NCI-H345 treated with DMSO at 0.1 percent for 48 hours (cell line): ENCODE results near the gene F2RL2.
"Not testable (repeated sequence)": the region's sequence is repeated elsewhere in the genome, so short reads cannot be mapped to it uniquely, and the experiment has no call there.

Experiments
- DNase-seq: peaks from one replicate; lab custom pipeline; 2025; ENCODE audit not compliant: unreplicated experiment; lab: John Stamatoyannopoulos, UW

F2RL2 gene

GRCh38 chr5:76625087-76625815 lies 2.0 kb upstream of the F2RL2 start:
- DNase-seq = no peak

- DNase-seq = no peak
Observed at GRCh38 chr5:76622076-76622475, 1.1 kb downstream of the F2RL2 start.

- no peak for DNase-seq
Observed at GRCh38 chr5:76620166-76620565, 3.0 kb downstream of the F2RL2 start.

GRCh38 chr5:76617675-76618074 lies 5.5 kb downstream of the F2RL2 start:
- no peak for DNase-seq

DNA sequence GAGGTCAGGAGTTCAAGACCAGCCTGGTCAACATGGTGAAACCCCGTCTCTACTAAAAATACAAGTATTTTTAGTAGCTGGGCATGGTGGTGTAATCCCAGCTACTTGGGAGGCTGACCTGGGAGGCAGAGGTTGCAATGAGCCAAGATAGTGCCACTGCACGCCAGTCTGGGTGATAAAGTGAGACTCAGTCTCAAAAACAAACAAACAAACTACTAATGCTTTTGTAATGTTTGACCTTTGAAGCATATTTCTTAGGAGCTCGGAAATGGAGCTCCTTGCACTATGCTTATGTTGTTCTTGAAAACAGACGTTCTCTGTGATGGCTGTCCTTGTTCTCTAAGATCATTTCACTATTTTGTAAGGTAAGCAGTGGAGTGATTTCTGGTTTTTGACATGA lies 6.0 kb downstream of the F2RL2 start:
- DNase-seq = no peak

GRCh38 chr5:76616206-76616605 lies 7.0 kb downstream of the F2RL2 start:
- no peak for DNase-seq

- no peak for DNase-seq
Observed at GRCh38 chr5:76615759-76616158, 7.4 kb downstream of the F2RL2 start.

DNA sequence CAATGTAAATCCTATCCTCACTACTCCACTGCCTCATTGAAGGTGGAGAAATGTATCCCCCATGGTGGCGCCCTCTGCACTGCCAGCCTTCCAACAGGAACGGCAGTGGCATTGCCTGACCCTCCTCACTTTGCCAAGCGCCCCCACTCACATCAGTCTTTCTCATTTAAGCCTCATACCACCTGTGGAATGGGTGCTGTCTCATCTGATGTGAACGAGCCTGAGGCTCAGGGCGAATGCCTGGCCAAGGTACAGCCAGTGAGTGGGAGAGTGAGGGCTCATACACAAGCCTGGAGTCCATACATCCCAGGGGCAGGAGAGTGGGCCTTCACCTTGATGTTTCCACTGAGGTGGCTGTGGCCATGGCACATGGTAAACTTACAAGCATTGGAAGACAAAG lies 10.3 kb downstream of the F2RL2 start:
- no peak for DNase-seq

DNA sequence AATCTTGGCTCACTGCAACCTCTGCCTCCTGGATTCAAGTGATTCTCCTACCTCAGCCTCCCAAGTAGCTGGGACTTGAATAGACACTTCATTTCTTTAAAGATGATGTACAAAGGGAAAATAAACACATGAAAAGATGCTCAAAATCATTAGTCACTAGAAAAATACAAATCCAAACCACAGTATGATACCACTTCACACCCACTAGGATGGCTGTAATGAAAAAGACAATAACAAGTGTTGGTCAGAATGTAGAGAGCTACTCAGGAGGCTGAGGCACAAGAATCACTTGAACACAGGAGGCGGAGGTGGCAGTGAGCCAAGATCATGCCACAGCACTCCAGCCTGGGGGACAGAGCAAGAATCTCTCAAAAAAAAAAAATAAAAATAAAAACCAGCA lies 13.0 kb downstream of the F2RL2 start:
- DNase-seq = no peak

DNA sequence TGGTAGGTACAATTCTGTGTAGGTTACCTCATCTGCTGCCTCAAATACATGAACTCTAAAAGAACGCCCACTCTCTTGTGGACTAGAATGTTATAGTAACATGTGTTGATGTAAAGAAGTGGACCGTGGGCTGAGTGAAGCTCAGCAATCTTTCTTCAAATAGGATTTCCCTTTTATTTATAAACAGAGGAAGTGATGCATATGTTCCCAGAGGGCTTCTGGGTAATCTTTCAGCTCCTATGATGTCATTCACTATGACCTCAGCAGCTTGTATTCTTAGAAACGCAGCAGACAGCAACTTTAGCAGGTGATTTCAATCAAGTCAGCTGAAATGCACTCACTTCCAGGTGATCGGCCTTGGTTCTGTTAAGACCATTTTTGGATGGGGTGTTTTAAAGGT lies 14.4 kb downstream of the F2RL2 start:
- DNase-seq = no peak

DNA sequence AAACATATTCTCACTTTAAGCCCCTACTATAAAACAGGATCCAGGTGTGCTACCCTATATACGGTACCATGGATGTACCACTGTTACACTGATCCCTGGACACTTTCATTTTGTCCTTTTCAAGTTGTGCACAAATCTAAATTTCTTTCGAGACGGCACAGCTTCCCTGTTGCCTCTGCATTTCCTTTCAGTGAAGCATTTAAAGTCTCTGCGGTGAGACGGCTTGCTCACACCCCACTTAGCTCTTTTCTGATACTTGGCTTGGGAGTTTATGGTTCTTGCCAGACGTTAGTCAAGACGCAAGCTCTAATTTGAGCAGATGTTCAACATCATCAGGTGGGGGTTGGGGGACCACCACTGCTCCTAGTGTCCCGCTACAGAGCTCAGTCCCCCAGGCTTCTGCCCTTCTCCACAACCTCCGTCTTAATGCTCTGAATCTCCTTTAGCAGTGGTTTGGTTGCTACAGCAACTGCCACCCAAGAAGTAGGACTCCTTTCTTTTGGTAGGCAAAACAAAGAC lies 15.8 kb downstream of the F2RL2 start:
- no peak for DNase-seq

GRCh38 chr5:76606701-76607100 lies 16.5 kb downstream of the F2RL2 start:
- DNase-seq = no peak

DNA sequence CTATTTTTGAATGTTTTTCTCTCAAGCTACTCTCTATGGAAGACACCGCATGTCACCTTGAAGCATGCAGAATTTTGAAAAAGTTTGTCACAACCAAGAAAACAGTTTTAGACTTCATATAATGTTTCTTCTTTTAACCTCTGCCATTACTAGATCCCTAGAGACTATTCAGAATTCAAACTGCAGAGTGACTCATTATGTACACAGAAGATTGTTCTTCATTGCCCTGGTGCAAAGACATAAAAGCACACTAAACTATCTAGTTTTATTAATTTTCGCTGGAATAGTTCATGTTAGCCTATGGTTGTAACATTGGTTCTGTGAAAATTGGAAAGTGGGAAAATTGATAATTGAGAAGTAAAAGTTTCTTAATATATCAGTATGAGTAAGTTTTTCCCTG lies 18.4 kb downstream of the F2RL2 start:
- no peak for DNase-seq

- not testable (repeated sequence) for DNase-seq
Observed at GRCh38 chr5:76603991-76604390, 19.2 kb downstream of the F2RL2 start.

GRCh38 chr5:76602094-76602726 lies 21.0 kb downstream of the F2RL2 start:
- no peak for DNase-seq

DNA sequence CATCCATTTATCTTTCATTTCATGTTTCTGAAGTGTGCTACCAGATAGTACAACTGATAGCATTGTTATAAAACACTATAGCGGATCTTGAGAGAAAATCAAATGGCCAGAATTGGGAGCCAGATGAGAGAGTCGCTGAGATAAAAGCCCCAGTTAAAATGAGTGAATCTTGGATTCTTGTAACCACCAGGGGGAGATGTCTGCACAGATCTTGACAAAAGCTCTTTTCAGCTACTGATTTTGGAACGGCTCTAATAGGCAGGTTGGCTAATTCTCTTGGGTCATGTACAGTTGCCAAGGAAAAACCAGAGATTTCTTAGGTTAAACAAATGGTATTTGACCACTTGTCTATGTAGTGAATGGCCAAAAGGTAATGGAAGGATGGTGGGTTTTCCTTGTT lies 21.7 kb downstream of the F2RL2 start:
- peak; percentile 13 for DNase-seq

DNA sequence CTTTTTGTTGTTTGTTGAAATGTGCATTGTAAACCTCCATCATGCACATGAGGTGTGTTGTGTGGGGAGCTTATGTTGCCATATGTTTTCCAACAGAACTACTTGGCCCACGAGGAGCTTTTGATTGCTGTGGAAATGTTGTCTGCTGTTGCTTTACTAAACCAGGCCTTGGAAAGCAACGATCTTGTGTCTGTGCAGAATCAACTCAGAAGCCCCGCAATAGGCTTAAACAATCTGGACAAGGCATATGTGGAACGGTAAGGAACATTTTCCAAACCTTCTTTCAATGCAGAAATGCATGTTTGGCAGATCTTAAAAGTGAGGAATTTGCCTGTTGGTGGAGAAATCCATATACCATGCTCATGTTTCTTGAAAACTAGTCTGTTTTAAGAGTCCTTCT lies 22.5 kb downstream of the F2RL2 start:
- no peak for DNase-seq

- no peak for DNase-seq
Observed at GRCh38 chr5:76598531-76598930, 24.7 kb downstream of the F2RL2 start.

GRCh38 chr5:76595755-76596481 lies 27.3 kb downstream of the F2RL2 start:
- DNase-seq = no peak

- DNase-seq = no peak
Observed at GRCh38 chr5:76594107-76594506, 29.1 kb downstream of the F2RL2 start.

- DNase-seq = no peak
Observed at GRCh38 chr5:76592692-76593091, 30.5 kb downstream of the F2RL2 start.

GRCh38 chr5:76591366-76591765 lies 31.8 kb downstream of the F2RL2 start:
- DNase-seq = no peak
